Stimulated activated CD8-positive, alpha-beta memory T cell treated with anti-CD3 and anti-CD28 coated beads, Interleukin-12 subunit alpha, Interleukin-12 subunit beta, amount 100 ng/mL, for 24 hours (primary cell): ENCODE measurements around the gene AKT3.
"Not testable (repeated sequence)": the region's sequence is repeated elsewhere in the genome, so short reads cannot be mapped to it uniquely, and the experiment has no call there.

Experiments
- DNase-seq: peaks from one replicate; pipeline ENCODE4 v3.0.0-alpha.2; 2020; ENCODE audit errors: extremely low read depth

The AKT3 gene

GRCh38 chr1:243841507-243841906 is 8.5 kb downstream of the AKT3 start:
- DNase-seq: no peak

- DNase-seq: no peak
These were observed 12.0 kb downstream of the AKT3 start for GRCh38 chr1:243837907-243838535.

- no peak for DNase-seq
These were observed 15.9 kb downstream of the AKT3 start for GRCh38 chr1:243834130-243834529.

- DNase-seq: no peak
These were observed 18.6 kb downstream of the AKT3 start for GRCh38 chr1:243831463-243831862.

- DNase-seq: no peak
These were observed 22.8 kb downstream of the AKT3 start for GRCh38 chr1:243827206-243827605.

GRCh38 chr1:243824907-243825306 is 25.1 kb downstream of the AKT3 start:
- DNase-seq: not testable (repeated sequence)

- DNase-seq: no peak
These were observed 28.8 kb downstream of the AKT3 start for GRCh38 chr1:243821177-243821680.

GRCh38 chr1:243819438-243819839 is 30.6 kb downstream of the AKT3 start:
- no peak for DNase-seq

- no peak for DNase-seq
These were observed 31.1 kb downstream of the AKT3 start for GRCh38 chr1:243818978-243819377.

GRCh38 chr1:243814718-243815117 is 35.3 kb downstream of the AKT3 start:
- no peak for DNase-seq

- DNase-seq: not testable (repeated sequence)
These were observed 42.7 kb downstream of the AKT3 start for GRCh38 chr1:243807346-243807745.

GRCh38 chr1:243806310-243806709 is 43.7 kb downstream of the AKT3 start:
- DNase-seq: no peak

- DNase-seq: no peak
These were observed 47.3 kb downstream of the AKT3 start for GRCh38 chr1:243802736-243803135.

- DNase-seq: no peak
These were observed 48.7 kb downstream of the AKT3 start for GRCh38 chr1:243801378-243801777.

- DNase-seq: no peak
These were observed 50.1 kb downstream of the AKT3 start for GRCh38 chr1:243799908-243800307.

GRCh38 chr1:243798726-243799125 is 51.3 kb downstream of the AKT3 start:
- no peak for DNase-seq

- DNase-seq: no peak
These were observed 54.0 kb downstream of the AKT3 start for GRCh38 chr1:243796016-243796415.

GRCh38 chr1:243793298-243793697 is 56.7 kb downstream of the AKT3 start:
- DNase-seq: no peak

- no peak for DNase-seq
These were observed 57.2 kb downstream of the AKT3 start for GRCh38 chr1:243792891-243793290.

GRCh38 chr1:243792401-243792800 is 57.6 kb downstream of the AKT3 start:
- DNase-seq: no peak

GRCh38 chr1:243791586-243792267 is 58.3 kb downstream of the AKT3 start:
- no peak for DNase-seq

- DNase-seq: no peak
These were observed 59.6 kb downstream of the AKT3 start for GRCh38 chr1:243790404-243790803.

GRCh38 chr1:243786531-243786930 is 63.5 kb downstream of the AKT3 start:
- DNase-seq: no peak
